Amniotic stem cell (primary cell): ENCODE data around the gene TFPI.
"Not testable (repeated sequence)": the region's sequence is repeated elsewhere in the genome, so short reads cannot be mapped to it uniquely, and the experiment has no call there.

ENCODE experiments used
- DNase-seq: peaks from one replicate; lab custom pipeline; 2025; lab: John Stamatoyannopoulos, UW

TFPI gene

GRCh38 chr2:187552828-187553681 lies 1.2 kb downstream of the TFPI start:
- DNase-seq: peak; percentile 52

DNA sequence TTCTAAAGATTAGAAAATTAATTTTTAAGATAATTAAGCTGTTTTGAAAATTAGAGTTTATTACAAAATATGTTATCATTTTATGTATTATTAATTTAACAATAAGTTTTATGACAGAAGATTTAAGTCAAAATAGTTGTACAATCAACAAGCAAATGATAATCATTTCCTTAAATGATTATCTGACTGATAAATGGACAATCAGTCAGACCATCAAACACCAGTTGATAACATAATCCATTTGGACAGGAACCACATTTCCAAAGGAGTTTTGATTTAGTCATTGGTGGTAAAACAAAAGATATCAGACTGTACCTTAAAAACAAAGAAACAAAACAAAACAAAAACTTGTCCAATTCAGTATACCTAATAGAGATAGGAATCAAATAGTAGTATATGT lies 1.9 kb downstream of the TFPI start:
- no peak for DNase-seq

- no peak for DNase-seq
These were observed 3.4 kb downstream of the TFPI start for GRCh38 chr2:187550857-187551256.

DNA sequence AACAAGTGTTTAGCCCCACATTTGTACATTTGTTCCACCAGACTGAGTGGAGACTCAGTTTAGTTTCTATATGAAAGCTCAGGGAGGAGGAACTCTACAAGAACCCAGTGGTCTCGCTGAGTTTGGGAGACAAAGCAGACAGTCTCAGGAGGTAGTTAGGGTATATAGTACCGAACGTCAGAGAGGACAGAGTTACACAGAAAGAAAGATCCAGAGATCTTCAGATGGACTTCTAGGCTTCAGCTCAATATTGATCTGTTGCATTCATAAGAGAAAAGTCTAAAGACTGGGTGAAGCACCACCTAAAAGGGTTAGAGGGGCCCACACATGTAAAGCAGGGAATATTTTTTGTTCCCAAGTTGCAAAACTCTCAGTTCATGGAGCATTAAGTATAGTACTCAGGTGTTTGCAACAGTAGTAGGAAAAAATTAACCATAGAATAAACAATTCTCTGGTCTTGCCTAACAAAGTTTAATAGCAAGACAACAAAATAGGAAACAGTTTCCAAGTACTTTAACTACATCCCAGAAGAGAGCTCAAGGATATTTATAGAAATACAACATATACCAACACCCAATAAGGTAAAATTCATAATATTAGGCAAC lies 4.2 kb downstream of the TFPI start:
- DNase-seq: no peak

DNA sequence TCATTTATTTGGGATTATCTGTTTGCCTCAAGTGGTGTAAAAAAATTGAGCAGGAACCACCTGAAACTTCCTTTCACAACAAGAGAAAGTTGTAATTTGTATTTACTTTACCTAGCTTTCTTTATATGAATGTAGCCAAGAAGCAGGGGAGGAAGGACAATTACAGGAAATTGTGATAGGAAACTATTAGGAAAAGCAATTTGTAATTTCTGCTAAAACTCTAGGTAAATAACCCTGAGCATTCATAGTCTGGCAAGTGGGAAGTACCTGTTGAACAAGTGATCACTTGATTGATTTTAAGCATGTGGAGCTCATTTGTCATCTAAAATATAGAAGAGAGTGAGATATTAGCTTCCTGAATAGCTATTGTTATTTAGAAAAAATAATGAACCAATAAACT lies 5.0 kb downstream of the TFPI start:
- no peak for DNase-seq

DNA sequence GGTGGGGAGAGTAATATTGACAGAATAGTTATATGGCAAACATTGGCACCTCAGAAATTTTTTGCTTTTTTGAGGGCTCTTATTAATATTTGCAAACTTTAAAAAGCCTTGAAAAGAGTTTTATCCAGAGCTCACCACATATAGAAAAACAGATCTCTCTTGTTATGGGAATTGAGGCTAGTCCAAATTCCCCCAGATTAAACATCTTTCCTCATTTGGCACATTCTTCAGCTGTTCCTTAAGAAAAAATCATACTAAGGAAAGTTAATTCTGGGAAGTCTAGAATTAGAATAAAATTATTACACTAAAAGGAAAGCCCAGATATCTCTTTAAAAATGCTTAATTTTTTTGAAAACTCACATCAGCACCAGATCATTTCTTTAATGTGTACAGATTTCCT lies 5.6 kb downstream of the TFPI start:
- no peak for DNase-seq

GRCh38 chr2:187547353-187547979 lies 6.8 kb downstream of the TFPI start:
- DNase-seq: peak; percentile 76

- no peak for DNase-seq
These were observed 7.4 kb downstream of the TFPI start for GRCh38 chr2:187546762-187547333.

DNA sequence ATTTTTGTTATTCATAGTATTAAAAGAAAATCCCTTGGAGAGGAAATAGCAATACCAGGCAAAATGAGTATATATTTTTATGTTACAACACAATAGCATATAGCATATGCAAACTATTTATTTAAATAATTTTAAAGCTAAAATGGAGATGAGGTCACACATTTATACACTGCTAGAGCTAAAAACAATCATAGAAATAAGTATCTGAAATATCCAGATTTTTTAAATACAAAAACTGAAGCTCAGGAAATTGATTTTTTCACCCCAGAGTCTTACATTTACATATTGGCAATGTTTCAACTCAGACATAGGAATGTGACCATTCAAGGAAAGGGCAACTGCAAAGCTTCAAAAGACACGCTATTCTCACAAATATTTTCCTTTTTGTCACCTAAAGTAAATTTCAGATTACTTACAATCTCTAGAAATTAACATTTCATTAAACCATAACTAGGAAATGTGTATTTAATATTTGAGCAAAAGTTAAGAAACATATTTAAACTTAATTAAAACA lies 8.9 kb downstream of the TFPI start:
- DNase-seq: no peak

- DNase-seq: no peak
These were observed 9.7 kb downstream of the TFPI start for GRCh38 chr2:187544371-187545080.

GRCh38 chr2:187543488-187543887 lies 10.7 kb downstream of the TFPI start:
- no peak for DNase-seq

DNA sequence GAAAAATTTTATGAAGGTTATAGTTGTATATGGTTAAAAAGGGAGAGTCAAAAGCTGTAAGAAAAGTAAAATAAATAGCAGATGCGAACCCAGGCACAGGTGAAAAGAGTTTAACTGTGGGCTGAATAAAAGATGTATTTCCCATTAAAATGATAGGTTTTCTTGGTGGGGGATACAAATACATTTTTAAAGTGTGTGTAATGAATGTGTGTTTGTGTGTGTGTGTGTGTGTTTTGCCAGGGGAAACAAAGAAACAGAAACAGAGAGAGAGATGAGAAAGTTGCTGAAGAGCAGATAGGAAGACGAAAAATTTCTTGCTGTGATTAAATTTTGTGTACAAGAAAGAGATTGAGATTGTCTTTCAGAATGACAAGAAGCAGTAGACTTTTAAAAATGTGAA lies 12.1 kb downstream of the TFPI start:
- no peak for DNase-seq

DNA sequence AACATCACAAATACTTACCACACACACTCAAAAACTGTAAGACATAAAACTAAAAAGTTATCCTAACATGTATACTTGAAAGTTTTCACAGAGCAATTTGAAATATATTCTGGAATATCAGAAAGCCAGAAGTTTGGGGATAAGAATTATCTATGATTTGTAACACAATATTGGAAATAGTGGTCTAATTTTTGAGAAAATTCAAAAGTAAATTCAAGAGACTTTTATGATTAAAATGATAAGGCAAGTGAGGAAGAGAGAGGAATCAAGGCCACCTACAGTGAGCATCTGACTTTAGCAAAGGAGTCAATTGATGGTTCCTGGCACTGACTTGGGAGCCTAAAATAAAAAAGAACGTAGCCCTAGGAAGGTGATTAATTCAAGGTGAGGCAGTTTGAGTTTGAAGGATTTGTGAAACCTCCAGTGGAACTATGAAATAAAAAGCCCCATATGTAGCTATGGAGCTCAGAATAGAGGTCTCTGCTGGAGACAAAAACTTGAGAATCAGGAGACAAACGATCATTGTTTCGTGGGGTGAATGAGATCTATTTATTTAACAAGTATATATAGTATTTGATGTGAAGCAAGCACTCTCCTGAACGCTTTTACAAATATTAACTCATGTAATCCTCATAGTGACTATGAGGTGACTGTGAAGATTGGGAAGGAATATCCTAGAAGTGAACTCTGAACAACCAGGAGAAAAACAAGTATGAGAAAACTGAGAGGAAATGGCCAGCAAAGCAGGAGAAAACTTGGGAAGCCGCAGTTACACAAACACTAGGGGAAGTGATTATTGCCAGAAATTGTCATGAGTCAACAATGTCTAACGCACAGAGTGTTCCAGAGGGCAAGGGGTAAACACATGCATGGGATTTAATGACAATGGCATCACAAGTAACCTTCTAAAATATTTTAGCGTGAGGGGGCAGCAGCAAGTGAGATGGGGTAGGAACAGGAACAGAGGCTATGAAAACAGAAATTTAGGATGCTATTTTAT lies 12.8 kb downstream of the TFPI start:
- peak; percentile 28 for DNase-seq

DNA sequence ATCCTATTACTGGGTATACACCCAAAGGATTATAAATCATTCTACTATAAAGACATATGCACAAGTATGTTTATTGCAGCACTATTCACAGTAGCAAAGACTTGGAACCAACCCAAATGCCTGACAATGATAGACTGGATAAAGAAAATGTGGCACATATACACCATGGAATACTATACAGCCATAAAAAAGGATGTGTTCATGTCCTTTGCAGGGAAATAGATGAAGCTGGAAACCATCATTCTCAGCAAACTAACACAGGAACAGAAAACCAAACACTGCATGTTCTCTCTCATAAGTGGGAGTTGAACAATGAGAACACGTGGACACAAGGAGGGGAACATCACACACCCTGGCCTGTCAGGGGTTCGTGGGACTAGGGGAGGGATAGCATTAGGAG lies 16.0 kb downstream of the TFPI start:
- DNase-seq: not testable (repeated sequence)

DNA sequence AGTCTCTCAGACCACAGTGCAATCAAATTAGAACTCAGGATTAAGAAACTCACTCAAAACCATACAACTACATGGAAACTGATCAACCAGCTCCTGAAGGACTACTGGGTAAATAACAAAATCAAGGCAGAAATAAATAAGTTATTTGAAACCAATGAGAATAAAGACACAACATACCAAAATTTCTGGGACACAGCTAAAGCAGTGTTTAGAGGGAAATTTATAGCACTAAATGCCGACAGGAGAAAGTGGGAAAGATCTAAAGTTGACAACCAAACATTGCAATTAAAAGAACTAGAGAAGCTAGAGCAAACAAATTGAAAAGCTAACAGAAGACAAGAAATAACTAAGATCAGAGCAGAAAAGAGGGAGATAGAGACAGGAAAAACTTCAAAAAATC lies 18.9 kb downstream of the TFPI start:
- not testable (repeated sequence) for DNase-seq

- no peak for DNase-seq
These were observed 21.7 kb downstream of the TFPI start for GRCh38 chr2:187532333-187533120.

DNA sequence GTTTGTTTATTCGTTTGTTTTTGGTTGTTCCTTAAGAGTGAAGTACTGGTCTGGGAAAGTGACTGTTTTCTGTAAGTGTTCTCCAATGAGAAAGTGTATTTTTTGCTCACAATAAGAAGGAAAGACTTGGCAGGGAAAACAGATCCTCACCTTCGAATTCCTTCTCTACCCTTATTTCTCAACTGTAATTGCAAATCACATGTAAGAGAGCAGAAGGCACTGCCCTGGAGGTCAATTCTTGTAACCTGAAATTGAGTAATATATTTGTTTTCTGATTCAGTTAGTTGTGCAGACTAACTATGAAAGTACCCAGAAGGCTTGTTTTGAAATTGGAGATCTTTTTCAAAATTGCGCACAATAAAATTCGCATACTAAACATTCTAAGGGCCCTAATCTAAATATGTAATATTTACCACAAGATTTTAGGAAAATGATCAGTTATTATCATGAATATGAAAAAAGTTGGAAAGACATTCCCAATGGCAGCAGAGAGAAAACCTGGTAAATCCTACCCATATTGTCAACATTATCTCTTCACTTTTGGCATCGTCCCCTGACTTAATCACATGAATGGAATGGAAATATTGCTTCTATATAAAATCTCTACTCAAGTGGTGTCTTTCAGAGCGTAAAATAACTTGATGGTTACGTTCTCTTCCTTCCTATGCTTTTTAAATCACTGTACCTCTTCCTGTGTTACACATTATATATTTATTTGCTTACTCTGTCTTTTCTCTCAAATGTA lies 24.1 kb downstream of the TFPI start:
- no peak for DNase-seq

- no peak for DNase-seq
These were observed 24.8 kb downstream of the TFPI start for GRCh38 chr2:187529248-187529976.
